Stromal cell of bone marrow (primary cell): ENCODE results near the gene SERPINB8.
"Not testable (repeated sequence)": the region's sequence is repeated elsewhere in the genome, so short reads cannot be mapped to it uniquely, and the experiment has no call there.

Experiments
- DNase-seq: peaks from one replicate; pipeline ENCODE4 v3.0.0-alpha.2; 2012; ENCODE audit warnings: low read depth

The SERPINB8 gene

GRCh38 chr18:63969942-63970808, at the start of gene SERPINB8:
TSS of gene SERPINB8 (plus strand) at chr18:63970081. CDS start at chr18:63978309, 8,228 bp downstream.
- DNase-seq: peak; percentile 90

- no peak for DNase-seq
Observed at GRCh38 chr18:63922049-63922448, 47.8 kb upstream of the SERPINB8 start.

- no peak for DNase-seq
Observed at GRCh38 chr18:63924551-63924950, 45.3 kb upstream of the SERPINB8 start.

- no peak for DNase-seq
Observed at GRCh38 chr18:63928331-63928730, 41.5 kb upstream of the SERPINB8 start.

- DNase-seq: not testable (repeated sequence)
Observed at GRCh38 chr18:63929369-63929768, 40.5 kb upstream of the SERPINB8 start.

- no peak for DNase-seq
Observed at GRCh38 chr18:63930773-63931354, 39.0 kb upstream of the SERPINB8 start.

- peak; percentile 41 for DNase-seq
Observed at GRCh38 chr18:63936156-63936931, 33.5 kb upstream of the SERPINB8 start.

GRCh38 chr18:63936932-63937393, 32.9 kb upstream of the SERPINB8 start:
- no peak for DNase-seq

- DNase-seq: no peak
Observed at GRCh38 chr18:63940008-63940407, 29.9 kb upstream of the SERPINB8 start.

GRCh38 chr18:63940543-63941050, 29.3 kb upstream of the SERPINB8 start:
- not testable (repeated sequence) for DNase-seq

GRCh38 chr18:63947051-63947790, 22.7 kb upstream of the SERPINB8 start:
- DNase-seq: no peak

- DNase-seq: no peak
Observed at GRCh38 chr18:63949068-63949737, 20.7 kb upstream of the SERPINB8 start, which contains the start of gene HMSD. TSS of gene HMSD (plus strand) at chr18:63949301. CDS start at chr18:63953456, 4,155 bp downstream.

GRCh38 chr18:63951302-63951705, 18.6 kb upstream of the SERPINB8 start:
- DNase-seq: no peak

- DNase-seq: no peak
Observed at GRCh38 chr18:63953811-63954210, 16.1 kb upstream of the SERPINB8 start.

- no peak for DNase-seq
Observed at GRCh38 chr18:63956755-63957154, 13.1 kb upstream of the SERPINB8 start.

- no peak for DNase-seq
Observed at GRCh38 chr18:63960891-63961290, 9.0 kb upstream of the SERPINB8 start.

- DNase-seq: no peak
Observed at GRCh38 chr18:63961435-63961980, 8.4 kb upstream of the SERPINB8 start.

GRCh38 chr18:63962137-63962536, 7.7 kb upstream of the SERPINB8 start:
- DNase-seq: no peak

- no peak for DNase-seq
Observed at GRCh38 chr18:63963615-63964256, 6.1 kb upstream of the SERPINB8 start.

GRCh38 chr18:63964908-63965307, 5.0 kb upstream of the SERPINB8 start:
- no peak for DNase-seq
